HG03045 (cell line): Measurements from ENCODE around the gene UGDH.
"Not testable (repeated sequence)": the region's sequence is repeated elsewhere in the genome, so short reads cannot be mapped to it uniquely, and the experiment has no call there.

Experiments used
- ATAC-seq: cut with Tn5 transposase; IDR thresholded peaks from one replicate; pipeline ENCODE4 v1.9.1; 2021; ENCODE audit warnings: mild to moderate bottlenecking, moderate library complexity; ENCODE audit not compliant: unreplicated experiment

Gene UGDH

GRCh38 chr4:39527296-39528060, at the start of gene UGDH:
Gene UGDH (minus strand): TSS chr4:39527439. CDS start chr4:39521512, 5,927 bp downstream.
- ATAC-seq: peak; percentile 94

- no peak for ATAC-seq
These were observed 47.7 kb upstream of the UGDH start for GRCh38 chr4:39574946-39575345.

GRCh38 chr4:39571504-39571903, 44.3 kb upstream of the UGDH start:
- no peak for ATAC-seq

- no peak for ATAC-seq
These were observed 43.8 kb upstream of the UGDH start for GRCh38 chr4:39571054-39571453.

- ATAC-seq: no peak
These were observed 42.0 kb upstream of the UGDH start for GRCh38 chr4:39569209-39569608.

- ATAC-seq: no peak
These were observed 41.6 kb upstream of the UGDH start for GRCh38 chr4:39568805-39569204.

- no peak for ATAC-seq
These were observed 38.8 kb upstream of the UGDH start for GRCh38 chr4:39565878-39566600.

GRCh38 chr4:39563346-39563847, 36.2 kb upstream of the UGDH start:
- no peak for ATAC-seq

GRCh38 chr4:39562792-39563191, 35.6 kb upstream of the UGDH start:
- no peak for ATAC-seq

GRCh38 chr4:39559626-39560025, 32.4 kb upstream of the UGDH start:
- no peak for ATAC-seq

- no peak for ATAC-seq
These were observed 28.2 kb upstream of the UGDH start for GRCh38 chr4:39555472-39555871.

GRCh38 chr4:39548425-39549067, 21.3 kb upstream of the UGDH start:
- ATAC-seq: no peak

- no peak for ATAC-seq
These were observed 17.5 kb upstream of the UGDH start for GRCh38 chr4:39544580-39545315.

- not testable (repeated sequence) for ATAC-seq
These were observed 16.8 kb upstream of the UGDH start for GRCh38 chr4:39544080-39544479.

- ATAC-seq: no peak
These were observed 15.8 kb upstream of the UGDH start for GRCh38 chr4:39543034-39543433.

GRCh38 chr4:39542611-39543012, 15.4 kb upstream of the UGDH start:
- ATAC-seq: no peak

GRCh38 chr4:39541987-39542610, 14.9 kb upstream of the UGDH start:
- no peak for ATAC-seq

GRCh38 chr4:39539089-39539611, 11.9 kb upstream of the UGDH start:
- no peak for ATAC-seq

- ATAC-seq: no peak
These were observed 6.3 kb upstream of the UGDH start for GRCh38 chr4:39533541-39533940.

- ATAC-seq: not testable (repeated sequence)
These were observed 5.0 kb upstream of the UGDH start for GRCh38 chr4:39532237-39532636.
